HG03097 (cell line): ENCODE results near the gene NINJ2.
"Not testable (repeated sequence)": the region's sequence is repeated elsewhere in the genome, so short reads cannot be mapped to it uniquely, and the experiment has no call there.

Experiments used
- ATAC-seq: cut with Tn5 transposase; IDR thresholded peaks from one replicate; pipeline ENCODE4 v1.9.1; 2021; ENCODE audit not compliant: unreplicated experiment, low FRiP score

Gene NINJ2

DNA sequence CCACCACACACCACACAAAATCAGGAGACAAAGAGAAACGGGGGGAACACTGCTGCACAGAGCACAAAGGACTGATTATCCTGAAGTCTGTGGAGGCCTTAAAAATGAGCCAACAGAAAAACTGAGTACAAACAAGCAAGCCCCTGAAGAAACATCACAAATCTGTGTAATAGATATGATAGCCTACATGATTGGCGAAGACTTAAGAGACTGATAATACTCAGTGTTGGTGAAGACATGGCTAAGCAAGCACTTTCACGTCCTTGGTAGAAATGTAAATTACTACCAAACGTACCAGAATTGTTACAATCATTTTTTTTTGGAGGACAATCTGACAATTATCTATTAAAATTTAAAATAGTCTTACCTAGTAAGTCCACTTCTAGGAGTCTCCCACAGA lies 74.6 kb downstream of the NINJ2 start:
- no peak for ATAC-seq

DNA sequence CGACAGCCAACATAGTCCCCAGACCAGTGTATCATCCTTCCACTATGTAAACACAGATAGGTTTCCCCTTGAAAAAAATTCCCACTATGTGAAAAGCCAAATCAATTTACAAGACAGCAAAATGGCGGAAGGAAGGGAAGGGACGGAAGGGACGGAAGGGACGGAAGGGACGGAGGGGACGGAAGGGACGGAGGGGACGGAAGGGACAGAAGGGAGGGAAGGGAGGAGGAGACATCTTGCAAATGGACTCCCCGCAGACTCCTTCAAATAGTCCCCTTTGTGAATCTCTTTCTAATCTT lies 75.3 kb downstream of the NINJ2 start:
- no peak for ATAC-seq

DNA sequence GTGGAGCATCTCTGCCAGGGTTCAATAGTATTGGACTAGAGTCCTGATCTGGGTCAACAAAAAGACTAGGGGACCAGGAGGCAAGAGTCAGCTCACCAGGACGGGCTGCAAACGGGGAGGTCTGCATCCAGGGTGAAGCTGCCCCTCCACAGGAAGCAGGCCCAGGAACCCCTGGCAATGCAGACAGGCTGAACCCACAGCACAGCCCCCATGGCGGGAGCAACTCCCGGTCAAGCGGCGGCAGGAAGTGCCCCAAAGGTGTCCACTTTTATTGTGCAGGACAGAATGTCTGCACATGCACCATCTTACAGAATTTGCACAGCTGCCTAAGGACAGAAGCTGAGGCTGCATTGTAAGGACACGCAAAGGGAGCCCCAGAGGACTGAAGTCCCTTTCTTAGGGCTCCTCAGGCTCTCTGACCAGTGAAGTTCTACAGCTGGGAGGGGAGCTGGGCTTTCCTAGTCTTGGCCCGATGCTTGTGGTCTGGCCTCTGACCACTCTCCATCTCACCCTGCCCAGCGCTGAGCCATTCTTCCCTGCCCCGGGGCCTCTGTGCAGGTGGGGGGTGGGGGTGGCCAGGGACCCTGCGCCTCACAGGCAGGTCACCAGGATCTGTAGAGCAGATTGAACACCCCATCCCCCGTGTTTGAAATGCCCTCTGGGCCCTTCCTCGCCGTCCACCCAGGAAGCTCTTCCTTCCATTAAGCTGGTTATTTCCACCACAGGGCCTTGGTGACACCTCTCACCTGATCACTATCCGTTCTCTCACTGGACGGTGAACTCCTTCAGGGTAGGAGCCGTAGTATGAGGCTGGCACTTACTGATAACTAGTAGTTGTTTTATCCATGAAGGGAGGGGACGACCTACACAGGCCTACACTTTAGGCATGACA lies 75.9 kb downstream of the NINJ2 start:
- no peak for ATAC-seq

DNA sequence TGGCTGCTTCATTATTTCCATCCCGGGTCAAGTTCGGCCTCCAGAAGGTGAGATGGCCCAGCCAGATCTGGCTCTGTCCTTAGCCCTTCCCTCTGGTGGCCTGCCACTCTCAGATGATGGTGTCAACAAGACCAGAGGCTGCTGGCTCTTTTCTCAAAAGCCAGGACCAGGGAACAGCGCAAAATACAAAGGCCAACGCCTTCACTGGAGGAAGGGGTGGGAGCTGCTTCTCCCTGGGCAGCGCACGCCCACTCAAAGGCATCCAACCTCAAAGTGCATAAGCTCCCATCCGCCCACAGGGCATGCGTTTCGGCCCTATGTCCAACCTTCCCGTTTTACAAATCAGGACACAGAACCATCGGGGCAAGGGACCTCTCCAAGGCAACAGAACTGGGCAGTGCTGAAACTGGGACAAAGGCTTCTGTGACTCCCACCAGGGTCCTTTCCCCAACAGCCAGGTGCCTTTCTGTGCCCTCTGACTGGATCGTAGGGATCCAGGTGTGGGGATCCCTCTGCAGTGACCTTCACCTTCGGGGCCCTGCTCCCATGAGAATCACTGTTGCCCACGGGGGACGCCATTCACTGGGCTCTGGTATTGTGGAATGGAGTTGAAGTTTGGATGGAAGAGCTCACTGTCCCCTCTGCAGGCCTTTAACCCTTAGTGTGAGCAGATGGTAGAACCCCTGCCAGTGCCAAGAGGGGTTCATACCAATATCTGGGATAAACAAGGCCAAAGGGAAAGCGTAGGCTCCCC lies 76.8 kb downstream of the NINJ2 start:
- ATAC-seq, result no peak

DNA sequence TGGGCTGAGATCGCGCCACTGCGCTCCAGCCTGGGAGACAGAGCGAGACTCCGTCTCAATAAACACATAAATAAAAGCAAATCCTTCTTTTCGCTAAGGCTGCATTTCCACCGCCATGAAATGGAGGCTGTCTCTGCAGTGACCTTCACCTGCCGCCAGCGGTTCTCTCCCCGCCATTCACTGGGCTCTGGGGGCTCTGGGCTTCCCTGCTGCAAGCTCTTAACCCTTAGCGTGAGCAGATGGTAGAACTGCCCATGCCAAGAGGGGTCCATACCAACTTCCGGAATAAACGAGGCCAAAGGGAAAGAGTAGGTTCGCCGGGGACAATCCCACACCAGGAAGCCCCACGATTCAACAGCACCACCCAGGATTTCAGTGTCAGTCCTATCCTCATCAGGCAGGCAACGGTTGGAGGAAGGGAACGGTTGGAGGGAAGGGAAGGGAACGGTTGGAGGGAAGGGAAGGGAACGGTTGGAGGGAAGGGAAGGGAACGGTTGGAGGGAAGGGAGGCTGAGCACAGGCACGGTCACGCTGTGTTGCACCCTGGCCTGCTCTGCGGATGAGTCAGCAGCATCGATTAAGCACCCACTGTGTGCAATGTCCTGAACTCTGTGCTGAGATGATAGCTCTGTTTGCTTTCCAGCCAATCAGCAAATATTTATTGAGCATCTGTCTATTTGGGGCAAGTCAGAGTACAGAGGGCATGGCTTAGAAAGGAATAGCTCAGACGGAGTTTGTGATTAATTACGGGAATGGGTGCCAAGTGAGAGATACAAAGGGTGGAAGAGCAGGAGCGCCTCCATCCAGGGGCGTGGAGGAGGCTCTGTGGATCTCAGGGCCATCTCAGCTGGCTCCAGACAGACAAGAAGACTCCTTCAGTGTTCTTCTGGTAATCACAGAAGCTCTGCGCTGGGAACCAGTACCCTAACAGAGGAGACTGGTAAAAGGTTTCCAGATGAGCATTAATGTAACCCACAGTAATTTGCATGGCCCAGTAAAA lies 77.9 kb downstream of the NINJ2 start:
- no peak for ATAC-seq

DNA sequence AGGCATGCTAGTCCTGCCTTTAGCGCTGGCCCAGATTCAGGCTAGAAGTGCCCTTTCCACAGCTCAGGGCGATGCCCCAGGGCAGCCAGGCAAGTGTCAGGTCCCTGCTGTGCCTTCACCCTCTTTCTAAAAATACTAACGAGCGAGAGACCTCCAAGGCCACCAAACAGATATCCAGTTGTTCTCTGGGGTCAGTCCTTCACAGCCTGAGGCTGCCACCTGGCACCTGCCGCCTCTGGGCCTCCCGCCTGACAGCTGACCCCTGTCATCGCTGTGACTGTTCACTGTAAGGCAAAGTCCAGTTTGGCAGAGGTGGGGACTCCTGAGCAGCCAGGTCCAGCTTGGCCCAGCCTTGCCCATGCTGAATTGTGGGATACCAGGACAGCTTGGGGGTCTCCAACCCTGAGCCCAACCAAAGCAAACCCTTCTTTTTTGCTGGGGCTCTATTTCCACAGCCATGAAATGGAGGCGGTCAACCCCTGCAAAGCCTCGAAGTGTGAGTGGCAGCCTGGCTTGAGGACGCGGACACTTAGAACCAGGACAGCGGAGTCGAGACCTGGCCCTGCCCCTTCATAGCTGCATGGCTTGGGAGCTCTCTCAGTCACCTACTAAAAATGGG lies 79.9 kb downstream of the NINJ2 start:
- ATAC-seq, result no peak

DNA sequence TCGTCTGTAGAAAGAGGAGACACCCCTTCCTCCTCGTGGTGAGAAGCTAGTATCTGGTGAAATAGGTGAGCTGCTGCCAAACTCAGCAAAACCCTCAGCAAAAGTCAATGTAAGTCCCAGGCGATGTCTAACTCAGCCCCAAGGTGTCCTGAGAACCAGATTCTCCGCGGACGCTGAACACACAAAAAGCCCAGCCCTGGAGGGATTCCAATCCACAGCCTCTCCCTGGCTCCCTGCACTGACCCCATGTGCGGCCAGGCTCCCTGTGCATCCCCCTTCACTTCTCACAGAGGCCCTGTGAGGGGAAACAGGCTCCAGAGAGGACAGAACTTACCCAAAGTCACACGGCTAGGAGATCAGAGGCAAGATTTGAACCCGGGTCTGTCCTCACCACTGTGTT lies 81.5 kb downstream of the NINJ2 start:
- no peak for ATAC-seq

DNA sequence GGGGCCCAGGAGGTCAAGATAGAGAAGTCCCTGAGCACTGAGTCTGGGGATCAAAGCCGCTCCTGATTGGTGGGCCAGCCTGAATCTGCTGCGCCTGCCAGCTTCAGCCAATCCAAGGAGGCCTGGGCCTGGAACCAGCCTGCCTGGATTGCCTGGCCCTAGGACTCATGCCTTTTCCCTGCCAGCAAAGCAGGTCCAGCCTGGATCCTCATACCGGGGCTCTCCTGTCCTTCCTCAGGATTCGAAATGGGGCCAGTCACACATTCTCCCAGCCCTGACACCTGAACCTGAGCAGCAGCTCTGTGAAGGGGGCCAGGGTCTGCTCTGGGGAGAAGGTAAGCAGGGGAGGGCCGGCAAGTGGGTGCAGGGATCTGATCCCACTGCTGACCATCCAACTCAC lies 81.9 kb downstream of the NINJ2 start:
- ATAC-seq, result no peak

DNA sequence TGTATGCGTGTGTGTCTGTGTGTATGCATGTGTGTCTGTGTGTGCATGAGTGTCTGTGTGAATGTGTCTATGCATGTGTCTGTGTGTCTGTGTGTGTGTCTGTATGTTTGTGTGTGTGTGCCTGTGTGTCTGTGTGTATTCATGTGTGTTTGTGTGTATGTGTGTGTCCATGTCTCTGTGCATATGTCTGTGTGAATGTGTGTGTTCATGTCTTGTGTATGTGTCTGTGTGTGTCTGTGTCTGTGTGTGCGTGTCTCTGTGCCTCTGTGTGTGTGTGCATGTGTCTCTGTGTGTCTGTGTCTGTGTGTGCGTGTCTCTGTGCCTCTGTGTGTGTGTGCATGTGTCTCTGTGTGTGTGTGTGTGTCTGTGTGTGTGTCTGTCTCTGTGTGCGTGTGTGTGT lies 82.4 kb downstream of the NINJ2 start:
- ATAC-seq, result no peak

DNA sequence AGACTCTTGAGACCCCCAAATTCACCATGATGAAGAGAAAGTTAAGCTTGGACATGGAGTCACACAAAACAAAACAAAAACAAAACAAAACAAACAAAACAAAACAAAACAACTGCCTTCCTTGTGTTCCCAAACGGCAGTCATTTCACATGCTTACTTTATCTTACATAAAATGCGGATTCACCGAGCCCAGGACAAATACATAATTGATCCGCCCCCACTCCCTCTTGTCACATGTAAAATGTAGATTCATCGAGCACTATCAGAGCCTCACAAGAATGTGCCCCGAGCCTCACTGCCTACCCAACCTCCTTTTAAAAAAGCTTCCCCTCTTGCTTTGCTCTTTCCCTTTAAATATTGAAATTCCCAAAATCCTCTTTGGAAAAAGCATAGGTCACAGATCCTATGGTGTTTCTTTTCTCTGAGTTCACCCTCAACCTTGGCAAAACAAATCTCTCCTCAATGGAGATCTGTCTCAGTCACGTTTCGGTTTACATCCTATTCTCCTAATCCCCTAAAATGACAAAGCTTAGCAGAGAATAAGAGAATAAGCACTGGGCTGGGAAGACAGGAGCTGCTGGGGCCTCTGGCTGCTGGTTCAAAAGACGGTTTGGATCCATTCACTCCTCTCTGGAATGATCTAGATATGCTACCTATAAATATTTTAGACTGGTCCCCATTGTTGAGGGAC lies 83.7 kb downstream of the NINJ2 start:
- no peak for ATAC-seq

DNA sequence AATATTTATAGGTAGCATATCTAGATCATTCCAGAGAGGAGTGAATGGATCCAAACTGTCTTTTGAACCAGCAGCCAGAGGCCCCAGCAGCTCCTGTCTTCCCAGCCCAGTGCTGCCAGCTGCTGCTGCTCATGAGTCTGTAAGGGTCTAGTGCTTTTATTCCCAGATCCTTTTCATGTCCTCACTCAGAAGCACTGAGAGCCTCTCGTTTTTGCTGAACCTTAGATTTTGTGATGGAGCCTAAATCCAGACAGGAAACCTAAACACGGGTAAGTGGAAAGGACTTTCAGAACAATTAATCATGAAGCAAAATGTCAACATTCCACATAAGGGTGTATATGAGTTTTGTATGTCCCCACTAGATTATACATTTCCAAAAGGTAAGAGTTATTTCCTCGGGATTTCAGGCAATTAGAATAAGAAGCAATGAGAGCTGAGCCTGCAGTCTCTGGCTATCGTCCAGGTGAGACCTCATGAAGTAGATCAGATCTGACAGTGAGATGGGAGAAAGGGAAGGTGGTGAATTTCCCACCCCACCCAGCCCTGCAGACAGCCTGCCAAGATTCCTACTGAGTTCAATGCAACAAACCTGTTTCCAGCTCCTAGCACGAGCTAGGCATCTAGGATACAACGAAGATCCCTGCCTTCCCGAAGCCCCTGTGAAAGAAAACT lies 84.4 kb downstream of the NINJ2 start:
- ATAC-seq, result no peak

DNA sequence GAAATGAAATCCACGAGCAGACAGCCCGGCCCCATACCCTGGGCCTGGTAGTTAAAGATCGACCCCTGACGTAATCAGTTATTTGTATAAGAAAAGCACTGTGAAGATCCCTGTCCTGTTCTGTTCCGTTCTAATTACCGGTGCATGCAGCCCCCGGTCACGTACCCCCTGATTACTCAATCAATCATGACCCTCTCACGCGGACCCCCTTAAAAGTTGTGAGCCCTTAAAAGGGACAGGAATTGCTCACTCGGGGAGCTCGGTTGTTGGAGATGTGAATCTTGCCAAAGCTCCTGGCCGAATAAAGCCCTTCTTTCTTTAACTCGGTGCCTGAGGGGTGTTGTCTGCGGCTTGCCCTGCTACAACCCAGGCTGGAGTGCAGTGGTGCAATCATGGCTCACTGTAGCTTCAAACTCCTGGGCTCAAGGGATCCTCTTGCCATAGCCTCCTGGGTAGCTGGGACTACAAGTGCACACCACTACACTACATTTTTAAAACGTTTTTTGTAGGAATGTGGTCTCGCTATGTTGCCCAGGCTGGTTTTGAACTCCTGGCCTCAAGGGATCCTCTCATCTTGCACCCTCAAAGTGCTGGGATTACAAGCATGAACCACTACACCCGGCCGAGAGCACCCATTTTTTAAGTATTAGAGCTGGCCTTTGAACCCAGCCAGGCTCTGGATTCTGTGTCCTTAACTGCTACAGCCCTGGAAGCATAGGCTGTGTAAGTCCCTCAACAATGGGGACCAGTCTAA lies 85.1 kb downstream of the NINJ2 start:
- not testable (repeated sequence) for ATAC-seq

DNA sequence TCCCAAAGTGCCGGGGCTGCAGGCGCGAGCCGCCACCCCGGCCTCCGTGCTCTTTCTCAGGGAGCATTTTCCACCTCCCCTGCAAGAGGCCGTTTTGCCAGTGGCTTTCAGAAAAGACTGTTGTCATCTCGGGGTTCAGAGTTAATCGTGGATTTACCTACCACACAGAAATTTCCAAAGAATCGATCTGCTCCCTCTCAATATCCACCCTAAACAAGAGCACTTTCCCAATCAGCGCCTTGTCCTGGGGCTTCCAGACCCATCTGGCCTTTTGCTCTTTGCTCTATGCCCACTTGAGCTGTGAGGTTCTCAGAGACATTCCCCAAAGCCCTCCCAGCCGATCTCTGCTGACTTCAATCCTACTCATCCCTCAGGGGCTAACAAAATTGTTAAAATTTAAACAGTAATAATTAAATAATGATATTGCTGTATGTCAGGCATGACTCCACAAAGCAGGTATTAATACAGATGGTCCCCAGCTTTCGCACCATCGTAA lies 86.6 kb downstream of the NINJ2 start:
- ATAC-seq, result no peak

DNA sequence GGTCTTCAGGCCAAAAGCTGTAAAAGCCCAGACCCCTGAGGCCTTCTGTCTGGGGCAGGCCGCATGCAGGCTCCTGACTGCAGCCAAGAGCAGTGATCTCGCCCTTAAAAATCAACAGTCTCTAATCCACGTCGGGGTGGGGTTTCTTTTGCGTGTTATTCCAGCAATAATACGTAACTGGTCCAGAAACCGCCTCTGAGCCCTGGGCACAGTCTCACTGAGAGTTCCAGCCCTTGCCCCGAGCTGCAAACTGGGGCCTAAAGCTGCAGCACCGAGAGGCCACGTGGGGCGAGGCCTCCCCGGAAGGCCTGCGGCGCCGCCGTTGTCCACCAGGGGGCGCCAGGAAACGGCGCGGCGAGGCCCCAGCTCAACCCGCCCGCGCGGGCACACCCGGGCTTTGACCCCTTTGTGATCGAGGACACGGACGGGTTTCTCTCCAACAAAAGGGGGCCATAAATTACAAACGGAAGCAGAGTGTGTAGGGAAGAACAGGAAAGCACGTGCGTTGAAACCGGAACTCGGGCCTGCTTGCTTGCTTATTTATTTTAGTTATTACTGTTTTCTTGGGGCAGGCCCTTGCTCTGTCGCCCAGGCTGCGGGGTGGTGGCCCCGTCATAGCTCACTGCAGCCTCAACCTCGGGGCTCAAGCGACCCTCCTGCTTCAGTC lies 87.2 kb downstream of the NINJ2 start:
- ATAC-seq, result no peak

DNA sequence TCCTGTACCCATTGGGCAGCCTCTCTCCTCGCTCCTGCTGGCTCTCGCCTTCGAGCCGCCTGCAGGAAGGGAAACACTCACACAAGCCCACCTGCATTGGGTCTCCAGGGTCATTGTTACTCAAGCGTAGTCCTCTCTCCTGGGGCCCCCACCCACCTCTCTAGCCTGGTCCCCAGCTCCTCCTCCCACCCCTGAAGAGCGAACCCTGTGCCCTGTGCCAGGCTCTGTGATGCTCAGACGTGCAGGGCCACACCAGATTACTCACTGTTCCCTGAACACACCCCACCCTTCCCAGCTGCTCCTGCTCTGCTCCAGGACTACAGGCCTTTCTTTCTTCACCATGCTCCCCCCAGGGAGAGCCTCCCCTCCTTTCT lies 88.1 kb downstream of the NINJ2 start:
- ATAC-seq, result no peak

DNA sequence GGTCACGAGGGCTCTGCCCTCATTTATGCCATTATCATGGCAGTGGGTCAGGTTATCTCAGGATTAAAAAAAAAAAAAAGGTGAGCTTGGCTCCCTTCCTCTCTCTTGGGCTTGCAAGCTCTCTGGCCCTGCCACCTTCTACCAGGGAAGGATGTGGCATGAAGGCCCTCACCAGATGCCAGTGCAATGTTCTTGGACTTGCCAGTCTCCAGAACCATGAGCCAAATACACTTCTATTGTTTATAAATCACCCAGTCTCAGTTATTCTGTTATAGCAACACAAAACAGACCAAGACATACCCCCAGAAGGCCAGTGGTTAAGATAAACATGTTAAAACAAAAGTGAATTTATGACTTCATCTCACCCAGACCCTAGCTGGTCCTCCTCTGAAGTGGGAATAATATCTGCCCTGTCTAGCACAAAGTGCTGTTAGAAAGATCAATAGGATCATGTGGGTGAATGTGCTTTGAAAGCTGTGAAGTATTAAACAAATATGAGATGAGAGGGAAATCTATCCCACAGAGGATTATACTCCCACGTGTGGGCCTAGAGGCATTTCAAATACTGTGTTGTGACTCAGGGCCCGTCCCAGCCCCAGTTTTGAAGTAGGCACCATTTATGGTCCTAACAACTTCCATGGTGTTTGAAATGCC lies 88.6 kb downstream of the NINJ2 start:
- no peak for ATAC-seq

DNA sequence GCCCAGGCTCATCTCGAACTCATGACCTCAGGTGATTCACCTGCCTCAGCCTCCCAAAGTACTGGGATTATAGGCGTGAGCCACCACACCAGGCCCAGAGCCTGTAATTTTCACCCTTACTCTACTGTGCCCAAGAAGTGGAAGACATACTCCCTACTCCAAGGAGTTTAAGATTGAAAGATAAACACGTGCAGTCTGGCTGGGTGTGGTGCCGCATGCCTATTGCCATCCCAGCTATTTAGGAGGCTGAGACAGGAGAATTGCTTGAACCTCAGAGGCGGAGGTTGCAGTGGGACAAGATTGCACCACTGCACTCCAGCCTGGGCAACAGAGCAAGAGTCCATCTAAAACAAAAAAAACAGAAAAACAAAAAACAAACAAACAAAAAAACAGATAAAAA lies 90.0 kb downstream of the NINJ2 start:
- no peak for ATAC-seq

DNA sequence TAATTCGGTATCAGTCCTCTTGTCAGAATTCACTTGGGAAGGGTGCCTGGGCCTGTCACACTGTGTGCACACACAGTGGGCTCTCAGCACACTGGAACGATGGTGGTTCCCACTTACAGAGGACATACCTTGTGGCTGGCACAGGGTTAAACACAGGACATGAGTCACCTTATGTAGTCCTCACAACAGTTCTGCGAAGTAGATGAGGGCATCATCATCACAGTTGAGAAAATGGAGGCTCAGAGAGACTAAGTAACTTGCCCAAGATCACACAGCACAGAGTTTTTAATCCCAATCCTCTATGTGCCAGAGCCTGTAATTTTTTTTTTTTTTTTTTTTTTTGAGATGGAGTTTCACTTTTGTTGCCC lies 90.7 kb downstream of the NINJ2 start:
- ATAC-seq, result no peak
